HG03139 (cell line): Measurements from ENCODE around the gene ACCSL.

ENCODE experiments used
- ATAC-seq: cut with Tn5 transposase; IDR thresholded peaks from one replicate; pipeline ENCODE4 v1.9.1; 2021; ENCODE audit not compliant: unreplicated experiment

Gene ACCSL

GRCh38 chr11:44057340-44057739 is 9.6 kb downstream of the ACCSL start:
- ATAC-seq, result no peak

- no peak for ATAC-seq
These were observed 10.5 kb downstream of the ACCSL start for GRCh38 chr11:44058275-44058674.

GRCh38 chr11:44065161-44065661 is 17.4 kb downstream of the ACCSL start:
- ATAC-seq, result no peak

GRCh38 chr11:44065841-44066731 is 18.3 kb downstream of the ACCSL start, which contains the start of gene ACCS:
TSS of gene ACCS (plus strand) at chr11:44066270. CDS start at chr11:44067628, 1,358 bp downstream.
- peak; percentile 95 for ATAC-seq

- no peak for ATAC-seq
These were observed 19.0 kb downstream of the ACCSL start for GRCh38 chr11:44066732-44067141.

GRCh38 chr11:44067266-44067665 is 19.5 kb downstream of the ACCSL start:
- no peak for ATAC-seq

GRCh38 chr11:44068180-44068579 is 20.4 kb downstream of the ACCSL start:
- no peak for ATAC-seq

GRCh38 chr11:44071157-44071556 is 23.4 kb downstream of the ACCSL start:
- no peak for ATAC-seq

- no peak for ATAC-seq
These were observed 25.2 kb downstream of the ACCSL start for GRCh38 chr11:44072757-44073658.

GRCh38 chr11:44078794-44079193 is 31.0 kb downstream of the ACCSL start:
- no peak for ATAC-seq

GRCh38 chr11:44079376-44079775 is 31.6 kb downstream of the ACCSL start:
- ATAC-seq, result no peak

- no peak for ATAC-seq
These were observed 33.2 kb downstream of the ACCSL start for GRCh38 chr11:44080951-44081350.

- no peak for ATAC-seq
These were observed 34.9 kb downstream of the ACCSL start for GRCh38 chr11:44082645-44083044.

GRCh38 chr11:44083433-44083832 is 35.7 kb downstream of the ACCSL start:
- no peak for ATAC-seq

- ATAC-seq, result no peak
These were observed 36.1 kb downstream of the ACCSL start for GRCh38 chr11:44083906-44084305.

- no peak for ATAC-seq
These were observed 37.5 kb downstream of the ACCSL start for GRCh38 chr11:44085330-44085729.

GRCh38 chr11:44088377-44088776 is 40.6 kb downstream of the ACCSL start:
- no peak for ATAC-seq

- ATAC-seq, result no peak
These were observed 41.1 kb downstream of the ACCSL start for GRCh38 chr11:44088871-44089270.

GRCh38 chr11:44090539-44090938 is 42.8 kb downstream of the ACCSL start:
- ATAC-seq, result no peak

- no peak for ATAC-seq
These were observed 46.6 kb downstream of the ACCSL start for GRCh38 chr11:44094260-44094868.
